HCT116 (cell line): ENCODE results near the gene LMX1A. TPM values are rescaled to one million over a fixed set of nuclear protein-coding genes. Genes with fewer than 3 reads are reported as not detected.

ENCODE experiments used
- ATAC-seq: fragments of 200-7000 bp; cut with Tn5 transposase; 2 replicates; pipeline ENCODE4 v1.9.1; 2020; ENCODE audit warnings: mild to moderate bottlenecking, moderate library complexity
- BruUV-seq: library from RNA; stranded (reverse); fragments of 400-500 nt; replicated peaks from 2 replicates; lab custom pipeline; 2021; lab: Mats Ljungman, UMichigan
- CTCF ChIA-PET: fragments of 300-600 bp; sonication (Branson Sonifier 250); formaldehyde crosslinking; loops from one replicate; lab custom pipeline; 2021; ENCODE audit warnings: antibody characterized with exemption; lab: Charles Lee
- POLR2A ChIA-PET: fragments of 300-600, 350-600 bp; sonication (Branson Sonifier 250); formaldehyde crosslinking; loops from one replicate; lab custom pipeline; 2021; ENCODE audit warnings: antibody characterized with exemption; lab: Charles Lee
- RAD21 ChIA-PET, 2 experiments: fragments of 300-600 bp; sonication (Branson Sonifier 250); formaldehyde crosslinking; loops; one replicate each; lab custom pipeline; 2023; ENCODE audit warnings: low total read pairs in 2 of 2; ENCODE audit not compliant: uncharacterized antibody in 2 of 2, unreplicated experiment in 2 of 2, low non-redundant PET in 1 of 2; lab: Charles Lee
- DNase-seq: peaks from one replicate; pipeline ENCODE4 v3.0.0-alpha.2; 2010; ENCODE audit warnings: low read depth, low spot score
- H2AFZ ChIP-seq: fragments of 200-600 bp; shearing (Covaris generic), sonication (generic); 2 replicates; pipeline ENCODE4 v1.6.1; 2017; ENCODE audit warnings: low read depth, mixed run types, mixed read lengths, antibody characterized with exemption, low read length; ENCODE audit not compliant: poor library complexity, severe bottlenecking
- H3K27ac ChIP-seq: 2 replicates; pipeline ENCODE4 v1.5.1; 2012; ENCODE audit warnings: low read depth, low read length
- H3K27me3 ChIP-seq: fragments of 200-600 bp; sonication (generic); 2 replicates; pipeline ENCODE4 v1.6.1; 2016; ENCODE audit warnings: mixed run types, low read length, mixed read lengths; ENCODE audit not compliant: insufficient read depth
- H3K36me3 ChIP-seq, 2 experiments: fragments of 200-500 bp in 1 of 2; fragments of 200-600 bp in 1 of 2; sonication (Bioruptor generic) in 1 of 2; sonication (generic) in 1 of 2; 2 replicates each; pipeline versions ENCODE4 v1.5.1 to v1.6.1; 2014 to 2016; ENCODE audit warnings: low read length in 2 of 2, inconsistent platforms in 1 of 2, mixed read lengths in 1 of 2, mixed run types in 1 of 2; ENCODE audit not compliant: insufficient read depth in 2 of 2, control insufficient read depth in 1 of 2
- H3K4me1 ChIP-seq, 2 experiments: fragments of 200-600 bp in 1 of 2; sonication (generic) in 1 of 2; 2 replicates each; pipeline versions ENCODE4 v1.5.1 to v1.6.1; 2012 to 2017; ENCODE audit warnings: low read length in 2 of 2, inconsistent platforms in 1 of 2, mild to moderate bottlenecking in 1 of 2, mixed read lengths in 1 of 2, mixed run types in 1 of 2, moderate library complexity in 1 of 2; ENCODE audit not compliant: insufficient read depth in 2 of 2, control insufficient read depth in 1 of 2
- H3K4me2 ChIP-seq: fragments of 200-600 bp; sonication (generic); 2 replicates; pipeline ENCODE4 v1.6.1; 2017; ENCODE audit warnings: mixed run types, low read length, mixed read lengths
- H3K4me3 ChIP-seq, 2 experiments: fragments of 200-600 bp in 1 of 2; sonication (generic) in 1 of 2; replicated peaks in 1 of 2; 2 replicates each; pipeline ENCODE4 v1.5.1; 2011 to 2016; ENCODE audit warnings: low read length in 2 of 2, control low read depth in 1 of 2, low read depth in 1 of 2, mild to moderate bottlenecking in 1 of 2, mixed read lengths in 1 of 2, mixed run types in 1 of 2
- H3K79me2 ChIP-seq: fragments of 200-600 bp; sonication (generic); 2 replicates; pipeline ENCODE4 v1.6.1; 2017; ENCODE audit warnings: mild to moderate bottlenecking, mixed run types, low read length, moderate library complexity, mixed read lengths; ENCODE audit not compliant: insufficient read depth
- H3K9ac ChIP-seq: fragments of 200-600 bp; sonication (generic); 2 replicates; pipeline ENCODE4 v1.6.1; 2016; ENCODE audit warnings: low read length, mixed read lengths
- H3K9me2 ChIP-seq: fragments of 200-600 bp; sonication (generic), shearing (Covaris generic); 2 replicates; pipeline ENCODE4 v1.6.1; 2017; ENCODE audit warnings: mixed run types, mild to moderate bottlenecking, moderate library complexity; ENCODE audit not compliant: insufficient read depth
- H3K9me3 ChIP-seq, 2 experiments: fragments of 200-500 bp in 1 of 2; fragments of 200-600 bp in 1 of 2; sonication (Bioruptor generic) in 1 of 2; sonication (generic) in 1 of 2; 2 replicates each; pipeline ENCODE4 v1.6.1; 2014 to 2017; ENCODE audit warnings: low read length in 2 of 2, mixed read lengths in 2 of 2, inconsistent platforms in 1 of 2, low read depth in 1 of 2, mild to moderate bottlenecking in 1 of 2, mixed run types in 1 of 2, moderate library complexity in 1 of 2; ENCODE audit not compliant: control insufficient read depth in 1 of 2, insufficient read depth in 1 of 2
- H4K20me1 ChIP-seq: fragments of 200-600 bp; sonication (generic), shearing (Covaris generic); 2 replicates; pipeline ENCODE4 v1.6.1; 2017; ENCODE audit warnings: mixed run types, mild to moderate bottlenecking, moderate library complexity; ENCODE audit not compliant: insufficient read depth
- CBX3 ChIP-seq: IDR thresholded peaks from 2 replicates; pipeline ENCODE4 v1.6.1; 2012; ENCODE audit warnings: low read depth
- CEBPB ChIP-seq: IDR thresholded peaks from 2 replicates; pipeline ENCODE4 v1.6.1; 2012; ENCODE audit warnings: low read depth
- EGR1 ChIP-seq: IDR thresholded peaks from 2 replicates; pipeline ENCODE4 v1.6.1; 2012; ENCODE audit warnings: low read depth
- ELF1 ChIP-seq: IDR thresholded peaks from 2 replicates; pipeline ENCODE4 v1.6.1; 2012; ENCODE audit warnings: low read depth, borderline replicate concordance
- EZH2phosphoT487 ChIP-seq: fragments of 200-600 bp; IDR thresholded peaks from 2 replicates; pipeline ENCODE4 v1.6.1; 2018; ENCODE audit warnings: antibody characterized with exemption, borderline replicate concordance
- JUND ChIP-seq: IDR thresholded peaks from 2 replicates; pipeline ENCODE4 v1.6.1; 2012
- POLR2A ChIP-seq: IDR thresholded peaks from 2 replicates; pipeline ENCODE4 v1.7.0; 2011; ENCODE audit warnings: borderline replicate concordance; ENCODE audit not compliant: insufficient read depth, insufficient read length; ENCODE audit errors: extremely low read depth
- POLR2AphosphoS5 ChIP-seq: IDR thresholded peaks from 2 replicates; pipeline ENCODE4 v1.6.1; 2011; ENCODE audit warnings: mild to moderate bottlenecking, low read depth, low read length, moderate library complexity
- SIN3A ChIP-seq: IDR thresholded peaks from 2 replicates; pipeline ENCODE4 v1.6.1; 2012; ENCODE audit warnings: low read depth
- SP1 ChIP-seq: IDR thresholded peaks from 2 replicates; pipeline ENCODE4 v1.6.1; 2012; ENCODE audit warnings: low read depth
- SRF ChIP-seq: IDR thresholded peaks from 2 replicates; pipeline ENCODE4 v1.6.1; 2012; ENCODE audit warnings: low read depth
- TCF7L2 ChIP-seq: IDR thresholded peaks from 2 replicates; pipeline ENCODE4 v1.7.0; 2011; ENCODE audit warnings: borderline replicate concordance, inconsistent platforms; ENCODE audit not compliant: insufficient read depth, insufficient read length; ENCODE audit errors: extremely low read depth
- YY1 ChIP-seq: IDR thresholded peaks from 2 replicates; pipeline ENCODE4 v1.6.1; 2011; ENCODE audit warnings: low read length, low read depth, moderate library complexity, mild to moderate bottlenecking; ENCODE audit not compliant: insufficient replicate concordance; ENCODE audit errors: extremely low read depth
- intact Hi-C: fragments of 100-400 bp; cut with micrococcal nuclease; formaldehyde crosslinking; loops from 2 replicates; pipeline ENCODE4 v1.10.0; 2022
- total RNA-seq: library from RNA; stranded (reverse); gene quantifications from one replicate; pipeline ENCODE4 v1.2.1, GENCODE V29; 2021; ENCODE audit not compliant: unreplicated experiment
- TF ChIP-seq, protein P1 (sequence below): IDR thresholded peaks from 2 replicates; pipeline ENCODE4 v1.6.1; 2012
- TF ChIP-seq, protein P2 (sequence below): IDR thresholded peaks from 2 replicates; pipeline ENCODE4 v1.6.1; 2011; ENCODE audit warnings: mild to moderate bottlenecking, low read length, moderate library complexity; ENCODE audit not compliant: insufficient replicate concordance; ENCODE audit errors: extremely low read depth

The LMX1A gene
- total RNA-seq, 1 experiment from 2014 or later: not detected

DNA sequence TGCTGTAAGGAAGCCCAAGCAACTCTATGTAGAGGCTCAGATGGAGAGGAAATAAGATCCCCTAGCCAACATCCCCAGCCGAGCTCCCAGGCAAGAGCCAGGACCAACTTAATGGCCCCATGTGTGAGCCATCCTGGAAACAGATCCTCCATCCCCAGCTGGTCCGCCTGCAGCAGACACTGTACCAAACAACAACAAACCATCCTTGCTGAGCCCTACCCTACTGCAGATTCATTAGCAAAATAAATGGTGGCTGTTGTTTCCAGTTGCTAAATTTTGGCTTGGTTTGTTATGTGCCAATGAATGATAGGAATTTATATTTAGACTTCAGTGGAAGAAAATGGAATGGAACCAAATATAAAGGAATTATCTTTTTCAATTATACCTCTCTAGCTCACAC lies 43.9 kb downstream of the LMX1A start:
- Histone ChIP-seq H3K36me3 (no peaks in the 10 kb centered on the region), H3K4me1 (no peaks in the 10 kb centered on the region), H3K79me2 (no peaks in the 10 kb centered on the region), H3K9me3 (no peaks in the 10 kb centered on the region), H2AFZ (no peak overlapping the region), H3K4me2 (no peak overlapping the region), H3K9me2 (no peaks in the 10 kb centered on the region), H3K9ac (no peak overlapping the region), H3K27me3 (peaks cover 65% of the 10 kb centered on the region), H4K20me1 (no peaks in the 10 kb centered on the region), H3K4me3 (no peak overlapping the region), H3K27ac (no peak overlapping the region)
- ChIA-PET POLR2A (no interaction called here), RAD21 (no interaction called here), CTCF (no interaction called here)
- no peak for TF ChIP-seq TCF7L2
- no peak for TF ChIP-seq SIN3A
- no peak for TF ChIP-seq JUND
- intact Hi-C loops: no loop called here
- no TSS peak for BruUV-seq
- ATAC-seq (no peak), DNase-seq (no peak)

DNA sequence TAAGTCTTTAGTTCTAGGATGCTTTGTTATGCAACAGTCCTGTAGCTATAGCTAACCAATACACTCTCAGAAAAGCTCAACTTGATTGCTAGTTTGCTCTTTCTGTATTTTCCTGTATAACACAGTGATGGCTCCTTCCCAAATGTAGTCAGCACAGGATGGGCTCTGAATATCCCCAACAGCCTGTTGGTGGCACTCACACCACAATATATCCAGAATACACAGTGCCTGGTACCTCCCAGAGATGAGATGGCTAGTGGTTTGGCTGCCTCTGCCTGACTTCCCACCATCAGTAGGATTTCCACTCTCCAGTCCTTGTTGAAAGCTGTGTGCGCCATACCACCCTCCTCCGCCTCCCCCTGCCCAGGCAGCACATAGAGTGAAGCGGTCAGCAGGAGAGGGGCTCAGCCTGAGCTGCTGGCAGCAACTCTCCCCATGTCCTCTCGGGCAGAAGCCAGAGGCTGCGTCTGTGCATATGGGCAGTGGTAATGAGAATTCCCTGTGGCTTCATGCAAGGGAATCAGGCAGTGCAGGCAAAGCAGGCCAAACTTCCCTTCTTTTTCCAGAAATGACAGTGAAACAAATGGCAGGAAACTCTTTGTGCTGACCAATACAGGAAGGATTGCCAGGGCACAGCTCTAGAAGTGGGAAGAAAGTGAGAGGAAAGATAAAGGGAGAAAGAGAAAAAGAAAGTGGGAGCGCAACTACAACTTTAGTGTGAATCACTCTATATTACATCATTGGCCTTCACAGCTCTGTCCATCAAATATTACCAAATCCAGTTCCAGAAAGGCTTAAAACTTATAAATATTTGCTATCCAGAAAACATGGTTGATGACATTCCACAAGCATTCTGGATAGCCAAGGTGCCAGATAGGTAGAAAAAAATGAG lies 49.7 kb downstream of the LMX1A start:
- POLR2A ChIA-PET: no interaction called here
- Histone ChIP-seq H3K27ac (no peak overlapping the region), H3K4me3 (no peak overlapping the region), H3K9ac (no peak overlapping the region), H3K27me3 (peaks cover 31% of the 10 kb centered on the region), H3K79me2 (no peaks in the 10 kb centered on the region), H3K36me3 (no peaks in the 10 kb centered on the region), H2AFZ (no peak overlapping the region), H3K4me2 (no peak overlapping the region), H4K20me1 (no peaks in the 10 kb centered on the region), H3K9me2 (no peaks in the 10 kb centered on the region), H3K9me3 (no peaks in the 10 kb centered on the region), H3K4me1 (no peaks in the 10 kb centered on the region)
- ATAC-seq (peak; percentile 63), DNase-seq (no peak)
- no TSS peak for BruUV-seq
- CTCF ChIA-PET: no interaction called here
- TF ChIP-seq, protein P1, sequence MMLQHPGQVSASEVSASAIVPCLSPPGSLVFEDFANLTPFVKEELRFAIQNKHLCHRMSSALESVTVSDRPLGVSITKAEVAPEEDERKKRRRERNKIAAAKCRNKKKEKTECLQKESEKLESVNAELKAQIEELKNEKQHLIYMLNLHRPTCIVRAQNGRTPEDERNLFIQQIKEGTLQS: no peak
- TF ChIP-seq EZH2phosphoT487: no peak
- TF ChIP-seq YY1: no peak
- no peak for TF ChIP-seq CBX3
- no peak for TF ChIP-seq SP1
- no peak for TF ChIP-seq SRF
- TF ChIP-seq EGR1: no peak
- no peak for TF ChIP-seq POLR2AphosphoS5
- TF ChIP-seq POLR2A: no peak
- no peak for TF ChIP-seq CEBPB
- TF ChIP-seq, protein P2, sequence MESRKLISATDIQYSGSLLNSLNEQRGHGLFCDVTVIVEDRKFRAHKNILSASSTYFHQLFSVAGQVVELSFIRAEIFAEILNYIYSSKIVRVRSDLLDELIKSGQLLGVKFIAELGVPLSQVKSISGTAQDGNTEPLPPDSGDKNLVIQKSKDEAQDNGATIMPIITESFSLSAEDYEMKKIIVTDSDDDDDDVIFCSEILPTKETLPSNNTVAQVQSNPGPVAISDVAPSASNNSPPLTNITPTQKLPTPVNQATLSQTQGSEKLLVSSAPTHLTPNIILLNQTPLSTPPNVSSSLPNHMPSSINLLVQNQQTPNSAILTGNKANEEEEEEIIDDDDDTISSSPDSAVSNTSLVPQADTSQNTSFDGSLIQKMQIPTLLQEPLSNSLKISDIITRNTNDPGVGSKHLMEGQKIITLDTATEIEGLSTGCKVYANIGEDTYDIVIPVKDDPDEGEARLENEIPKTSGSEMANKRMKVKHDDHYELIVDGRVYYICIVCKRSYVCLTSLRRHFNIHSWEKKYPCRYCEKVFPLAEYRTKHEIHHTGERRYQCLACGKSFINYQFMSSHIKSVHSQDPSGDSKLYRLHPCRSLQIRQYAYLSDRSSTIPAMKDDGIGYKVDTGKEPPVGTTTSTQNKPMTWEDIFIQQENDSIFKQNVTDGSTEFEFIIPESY: no peak
- no peak for TF ChIP-seq ELF1
- no peak for TF ChIP-seq TCF7L2
- intact Hi-C loops: no loop called here
- RAD21 ChIA-PET: no interaction called here
